Pancreas (tissue), 10 donors: Measurements from ENCODE around the gene AIFM1. TPM values are rescaled to one million over a fixed set of nuclear protein-coding genes. Genes with fewer than 3 reads are reported as not detected.
A peak's percentile ranks its signal among the peaks of the same experiment; 100 is the strongest.

Experiments used
- ATAC-seq, 4 donors: fragments of 200-7000 bp; cut with Tn5 transposase; one replicate each; pipeline versions ENCODE4 v1.8.0 to v1.9.1; 2020; ENCODE audit warnings: mild to moderate bottlenecking in 4 of 4, moderate library complexity in 4 of 4
- DNase-seq, 6 donors: peaks; one replicate each; pipeline ENCODE4 v3.0.0-alpha.2; 2020
- FAIRE-seq: peaks from 2 replicates; lab custom pipeline; 2012; peaks lifted over from hg19 to GRCh38; lab: Jason Lieb, UNC
- H3K27ac ChIP-seq, 4 donors: fragments of 200-600 bp; sonication (generic); 1 replicate in 3 of 4; 2 replicates in 1 of 4; pipeline versions ENCODE4 v1.5.0 to v1.8.0; 2020
- H3K27me3 ChIP-seq, 4 donors: fragments of 200-600 bp; one replicate each; pipeline ENCODE4 v1.8.0; 2021
- H3K36me3 ChIP-seq, 3 donors: fragments of 200-600 bp; sonication (generic) in 1 of 3; one replicate each; pipeline versions ENCODE4 v1.5.0 to v1.8.0; 2020 to 2021
- H3K4me1 ChIP-seq, 3 donors: fragments of 200-600 bp; one replicate each; pipeline ENCODE4 v1.8.0; 2021
- H3K4me3 ChIP-seq, 4 donors: fragments of 200-600 bp; sonication (generic) in 2 of 4; one replicate each; pipeline versions ENCODE4 v1.5.0 to v1.8.0; 2020 to 2021
- H3K9me3 ChIP-seq, 4 donors: fragments of 200-600 bp; one replicate each; pipeline ENCODE4 v1.8.0; 2021
- CTCF ChIP-seq, 4 donors: fragments of 200-600 bp; sonication (generic) in 3 of 4; IDR thresholded peaks; one replicate each; pipeline versions ENCODE4 v1.5.0 to v1.8.0; 2021; ENCODE audit warnings: antibody characterized with exemption in 4 of 4
- WGBS, 2 donors: extraction: QIAGEN DNeasy Blood & Tissue Kit; methylation state at CpG; one replicate each; pipeline ENCODE4 v1.1.7; 2013; 5-methylcytosine and 5-hydroxymethylcytosine counted together
- intact Hi-C, 3 donors: fragments of 100-400 bp; cut with DNase I; formaldehyde crosslinking; loops; one replicate each; pipeline versions ENCODE4 v1.11.1 to v1.14.2; 2022
- polyA plus RNA-seq, 2 donors: library from polyadenylated mRNA; stranded (reverse); fragments of 200-250 nt; gene quantifications; one replicate each; pipeline ENCODE4 v1.2.3, GENCODE V29; 2013
- total RNA-seq, 6 donors: library from RNA; stranded (reverse); fragmentation: NEBNext Ultra II Directional in 4 of 6; extraction: Animal tissue kit (Norgen Biotek cat#: 25700) in 4 of 6; gene quantifications; one replicate each; pipeline versions ENCODE4 v1.2.1 to v1.2.4, GENCODE V29; 2021 to 2023
- donor health status: healthy with polysubstance abuse.
- donor health status: DM: no; HTN: no; CAD: no; lungs with moderate emphysema.
- donor health status: DM: no; HTN: no; CAD: no.
- donor health status: control.
- donor health status: control.
- donor health status: Bipolar disorder and iron deficiency.
- donor health status: DM: yes; HTN: yes; CAD: no.
- donor health status: DM: no; HTN: no; CAD: no.
- donor health status: DM: no; HTN: no; CAD: no.
- donor health status: DM: yes; HTN: yes; CAD: no.

AIFM1 gene
- total and polyA plus RNA-seq, 8 donors, result 12.1 to 19.7 (median 15.3) TPM

DNA sequence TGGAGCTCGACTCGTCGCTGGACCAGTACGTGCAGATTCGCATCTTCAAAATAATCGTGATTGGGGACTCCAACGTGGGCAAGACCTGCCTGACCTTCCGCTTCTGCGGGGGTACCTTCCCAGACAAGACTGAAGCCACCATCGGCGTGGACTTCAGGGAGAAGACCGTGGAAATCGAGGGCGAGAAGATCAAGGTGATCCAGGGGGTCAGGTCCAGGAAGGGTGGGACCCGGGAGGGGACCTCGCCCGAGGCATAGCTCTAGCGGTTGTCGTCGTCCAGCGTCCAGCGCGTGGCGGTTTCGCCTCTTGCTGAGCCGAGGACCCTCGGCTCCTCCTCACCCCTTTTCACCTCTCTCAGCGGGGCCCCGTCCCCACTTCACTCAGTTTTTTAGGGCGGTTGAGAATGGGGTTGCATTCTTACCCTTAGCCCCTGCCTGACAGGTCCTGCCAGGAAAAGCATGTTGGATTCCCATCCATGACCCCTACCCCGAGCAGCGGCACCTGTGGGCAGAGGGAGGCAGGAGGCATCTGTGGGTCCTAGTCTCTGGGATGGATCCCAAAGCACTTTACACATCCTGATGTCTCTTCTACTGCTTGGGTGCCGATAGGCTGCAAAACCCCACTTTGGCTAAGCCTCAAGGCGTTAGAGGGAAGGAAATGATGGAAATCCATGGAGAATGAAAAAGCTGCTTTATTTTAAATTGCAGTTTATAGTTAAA, 6.6 kb upstream of the AIFM1 start:
- H3K27ac ChIP-seq, result no peak overlapping the region
- DNase-seq (peak in 1 of 6 donors; percentile 58), ATAC-seq (no peak), FAIRE-seq (no peak)
- intact Hi-C loops, result no loop called here
- TF ChIP-seq CTCF (IDR thresholded peaks at IDR 0.05), result no peak
- H3K9me3 ChIP-seq, result no peaks in the 10 kb centered on the region
- no peaks in the 10 kb centered on the region for H3K4me1 ChIP-seq
- peaks cover 0 to 9% (median 3%) of the 10 kb centered on the region in 4 donors for H3K27me3 ChIP-seq
- peak overlapping the region in 2 of 4 donors; percentile 20 to 30 for H3K4me3 ChIP-seq
- WGBS, 2 donors, result 16 to 44% methylated on average over 34 of the region's 34 CpGs
- H3K36me3 ChIP-seq, result no peaks in the 10 kb centered on the region

- H3K27me3 ChIP-seq, result peaks cover 0 to 9% (median 3%) of the 10 kb centered on the region in 4 donors
- no peaks in the 10 kb centered on the region for H3K36me3 ChIP-seq
- H3K4me1 ChIP-seq, result no peaks in the 10 kb centered on the region
- H3K9me3 ChIP-seq, result no peaks in the 10 kb centered on the region
- no peak for TF ChIP-seq CTCF (IDR thresholded peaks at IDR 0.05)
- FAIRE-seq, result no peak
- H3K4me3 ChIP-seq, result peak within 1 kb of the TSS in 3 of 4 donors; percentile 7 to 30 (median 20)
- peak; percentile 18 to 51 (median 44) for ATAC-seq
- 2 to 38% methylated on average over 52 to 58 of the region's 61 CpGs for WGBS, 2 donors
- intact Hi-C loops, result no loop called here
- no peak within 1 kb of the TSS for H3K27ac ChIP-seq
- peak in 1 of 6 donors; percentile 66 for DNase-seq
Measured at GRCh38 chrX:130171446-130172126, 5.9 kb upstream of the AIFM1 start, which contains the start of gene RAB33A. RAB33A (plus strand) TSS chrX:130171962; CDS start chrX:130172063, 101 bp downstream.

- intact Hi-C loops, result no loop called here
- H3K9me3 ChIP-seq, result no peaks in the 10 kb centered on the region
- FAIRE-seq, result no peak
- peak; percentile 8 to 60 (median 39) for ATAC-seq
- peaks cover 0 to 9% (median 3%) of the 10 kb centered on the region in 4 donors for H3K27me3 ChIP-seq
- H3K4me1 ChIP-seq, result no peaks in the 10 kb centered on the region
- H3K36me3 ChIP-seq, result no peaks in the 10 kb centered on the region
- peak overlapping the region in 2 of 4 donors; percentile 20 to 30 for H3K4me3 ChIP-seq
- no peak for TF ChIP-seq CTCF (IDR thresholded peaks at IDR 0.05)
- H3K27ac ChIP-seq, result no peak overlapping the region
- peak in 1 of 6 donors; percentile 53 for DNase-seq
- 8 to 31% methylated on average over 27 to 35 of the region's 36 CpGs for WGBS, 2 donors
Measured at GRCh38 chrX:130170752-130171445, 5.3 kb upstream of the AIFM1 start.

GRCh38 chrX:130167040-130167439, 1.4 kb upstream of the AIFM1 start:
- ATAC-seq (no peak), FAIRE-seq (no peak), DNase-seq (no peak)
- Histone ChIP-seq H3K27me3 (peaks cover 0 to 6% (median 3%) of the 10 kb centered on the region in 4 donors), H3K36me3 (no peaks in the 10 kb centered on the region), H3K4me3 (peak overlapping the region in 1 of 4 donors; percentile 57), H3K4me1 (peaks cover 0 to 4% (median 0%) of the 10 kb centered on the region in 3 donors), H3K9me3 (no peaks in the 10 kb centered on the region), H3K27ac (no peak overlapping the region)
- WGBS, 2 donors, result 27 to 38% methylated on average over 4 of the region's 4 CpGs
- intact Hi-C loops, result no loop called here
- TF ChIP-seq CTCF (IDR thresholded peaks at IDR 0.05), result no peak
